ENCODE results near the gene KSR2.

Gene KSR2

GRCh38 chr12:117809509-117809908, 159.3 kb downstream of the KSR2 start:
- TF ChIP-seq EZH2 (IDR thresholded peaks at IDR 0.05; ENCODE audit: borderline replicate concordance, low read length) = no peak
- no peak for TF ChIP-seq CTCF (IDR thresholded peaks at IDR 0.05; ENCODE audit: low read length)
- Histone ChIP-seq H3K9me2 (ENCODE audit: low read depth, low read length) (no peaks in the 10 kb centered on the region), H3K79me2 (ENCODE audit: insufficient read depth, low read length) (no peaks in the 10 kb centered on the region), H3K27ac (ENCODE audit: low read depth, low read length, poor library complexity, severe bottlenecking) (no peak overlapping the region), H3K4me2 (ENCODE audit: low read length) (no peak overlapping the region), H3K36me3 (ENCODE audit: insufficient read depth, low read length) (no peaks in the 10 kb centered on the region), H4K20me1 (ENCODE audit: insufficient read depth, low read length) (no peaks in the 10 kb centered on the region), H3K9me3 (ENCODE audit: low read length) (no peaks in the 10 kb centered on the region), H3K4me1 (ENCODE audit: insufficient read depth, low read length, severe bottlenecking) (no peaks in the 10 kb centered on the region), H3K27me3 (ENCODE audit: insufficient read depth, low read length) (no peaks in the 10 kb centered on the region), H3F3A (ENCODE audit: insufficient read depth, low read length) (no peaks in the 10 kb centered on the region), H3K9ac (ENCODE audit: low read length) (no peak overlapping the region), H2AFZ (ENCODE audit: low read length) (no peak overlapping the region), H3K4me3 (ENCODE audit: low read depth, low read length, poor library complexity, severe bottlenecking) (no peak overlapping the region)

GRCh38 chr12:117807946-117808345, 160.8 kb downstream of the KSR2 start:
- Histone ChIP-seq H3K9me3 (ENCODE audit: low read length) (no peaks in the 10 kb centered on the region), H3K4me1 (ENCODE audit: insufficient read depth, low read length, severe bottlenecking) (no peaks in the 10 kb centered on the region), H3F3A (ENCODE audit: insufficient read depth, low read length) (no peaks in the 10 kb centered on the region), H3K4me2 (ENCODE audit: low read length) (no peak overlapping the region), H3K9ac (ENCODE audit: low read length) (no peak overlapping the region), H3K4me3 (ENCODE audit: low read depth, low read length, poor library complexity, severe bottlenecking) (no peak overlapping the region), H3K27me3 (ENCODE audit: insufficient read depth, low read length) (no peaks in the 10 kb centered on the region), H3K27ac (ENCODE audit: low read depth, low read length, poor library complexity, severe bottlenecking) (no peak overlapping the region), H3K9me2 (ENCODE audit: low read depth, low read length) (no peaks in the 10 kb centered on the region), H3K36me3 (ENCODE audit: insufficient read depth, low read length) (no peaks in the 10 kb centered on the region), H4K20me1 (ENCODE audit: insufficient read depth, low read length) (no peaks in the 10 kb centered on the region), H3K79me2 (ENCODE audit: insufficient read depth, low read length) (no peaks in the 10 kb centered on the region), H2AFZ (ENCODE audit: low read length) (no peak overlapping the region)
- no peak for TF ChIP-seq EZH2 (IDR thresholded peaks at IDR 0.05; ENCODE audit: borderline replicate concordance, low read length)
- TF ChIP-seq CTCF (IDR thresholded peaks at IDR 0.05; ENCODE audit: low read length) = no peak

- Histone ChIP-seq H3K36me3 (ENCODE audit: insufficient read depth, low read length) (no peaks in the 10 kb centered on the region), H3K4me3 (ENCODE audit: low read depth, low read length, poor library complexity, severe bottlenecking) (no peak overlapping the region), H3K4me2 (ENCODE audit: low read length) (no peak overlapping the region), H3K27me3 (ENCODE audit: insufficient read depth, low read length) (no peaks in the 10 kb centered on the region), H3F3A (ENCODE audit: insufficient read depth, low read length) (no peaks in the 10 kb centered on the region), H3K9me3 (ENCODE audit: low read length) (no peaks in the 10 kb centered on the region), H3K9ac (ENCODE audit: low read length) (no peak overlapping the region), H3K79me2 (ENCODE audit: insufficient read depth, low read length) (no peaks in the 10 kb centered on the region), H3K9me2 (ENCODE audit: low read depth, low read length) (no peaks in the 10 kb centered on the region), H3K27ac (ENCODE audit: low read depth, low read length, poor library complexity, severe bottlenecking) (no peak overlapping the region), H2AFZ (ENCODE audit: low read length) (no peak overlapping the region), H4K20me1 (ENCODE audit: insufficient read depth, low read length) (no peaks in the 10 kb centered on the region), H3K4me1 (ENCODE audit: insufficient read depth, low read length, severe bottlenecking) (no peaks in the 10 kb centered on the region)
- TF ChIP-seq EZH2 (IDR thresholded peaks at IDR 0.05; ENCODE audit: borderline replicate concordance, low read length) (no peak), CTCF (IDR thresholded peaks at IDR 0.05; ENCODE audit: low read length) (no peak)
Observed at GRCh38 chr12:117807355-117807754, 161.4 kb downstream of the KSR2 start.
